K562 (cell line): ENCODE measurements around the gene CTIF. TPM values are rescaled to one million over a fixed set of nuclear protein-coding genes. Genes with fewer than 3 reads are reported as not detected.
A peak's percentile ranks its signal among the peaks of the same experiment; 100 is the strongest.

ENCODE experiments used
- ATAC-seq: fragments of 200-7000 bp; cut with Tn5 transposase; 3 replicates; pipeline ENCODE4 v1.9.1; 2020; ENCODE audit warnings: moderate library complexity
- BruUV-seq: library from RNA; stranded (reverse); fragments of 400-500 nt; replicated peaks from 2 replicates; lab custom pipeline; 2021; lab: Mats Ljungman, UMichigan
- CTCF ChIA-PET: fragments of 300-600 bp; formaldehyde crosslinking; extraction: SDS; loops from one replicate; lab custom pipeline; 2021; ENCODE audit warnings: low intra/inter-chr PET ratio; lab: Yijun Ruan, JAX
- POLR2A ChIA-PET: fragments of 300-600, 350-650 bp; sonication (Branson Sonifier 250); formaldehyde crosslinking; extraction: SDS; loops from one replicate; lab custom pipeline; 2021; ENCODE audit warnings: antibody characterized with exemption, inconsistent platforms; lab: Yijun Ruan, JAX
- DNase-seq, 4 experiments: peaks; one replicate each; pipeline versions ENCODE4 v3.0.0 to v3.0.0-alpha.2; 2011 to 2018; ENCODE audit warnings: low spot score in 3 of 4, mixed read lengths in 3 of 4; ENCODE audit errors: extremely low read depth in 1 of 4
- FAIRE-seq: peaks from 2 replicates; lab custom pipeline; 2011; peaks lifted over from hg19 to GRCh38; lab: Jason Lieb, UNC
- H2AFZ ChIP-seq: 2 replicates; pipeline ENCODE4 v1.6.0; 2011; ENCODE audit warnings: low read depth, low read length, control low read depth, inconsistent platforms
- H3K27ac ChIP-seq: fragments of 200-600 bp; 3 replicates; pipeline ENCODE4 v1.8.0; 2011; ENCODE audit warnings: low read depth, mild to moderate bottlenecking, control low read depth, inconsistent platforms, low read length, moderate library complexity, mixed read lengths; ENCODE audit errors: extremely low read depth
- H3K27me3 ChIP-seq, 2 experiments: fragments of 300-600 bp in 1 of 2; 2 replicates in 1 of 2; 3 replicates in 1 of 2; pipeline versions ENCODE4 v1.6.0 to v1.8.0; 2011; ENCODE audit warnings: inconsistent platforms in 2 of 2, low read length in 2 of 2, mild to moderate bottlenecking in 1 of 2, mixed read lengths in 1 of 2, moderate library complexity in 1 of 2; ENCODE audit not compliant: control insufficient read depth in 2 of 2, insufficient read depth in 2 of 2
- H3K36me3 ChIP-seq: fragments of 300-600 bp; 3 replicates; pipeline ENCODE4 v1.8.0; 2011; ENCODE audit warnings: mild to moderate bottlenecking, low read length, inconsistent platforms; ENCODE audit not compliant: control insufficient read depth, insufficient read depth
- H3K4me1 ChIP-seq, 2 experiments: fragments of 200-600 bp in 1 of 2; replicated peaks in 1 of 2; 2 replicates in 1 of 2; 3 replicates in 1 of 2; pipeline versions ENCODE4 v1.5.1 to v1.8.0; 2011; ENCODE audit warnings: inconsistent platforms in 2 of 2, low read length in 2 of 2, mild to moderate bottlenecking in 1 of 2, mixed read lengths in 1 of 2, moderate library complexity in 1 of 2; ENCODE audit not compliant: control insufficient read depth in 2 of 2, insufficient read depth in 2 of 2
- H3K4me2 ChIP-seq: 2 replicates; pipeline ENCODE4 v1.6.1; 2011; ENCODE audit warnings: low read length, control low read depth, inconsistent platforms, mixed read lengths; ENCODE audit not compliant: insufficient read depth
- H3K4me3 ChIP-seq: fragments of 200-600 bp; sonication (generic), shearing (Covaris generic); 2 replicates; pipeline ENCODE4 v1.5.1; 2016; ENCODE audit warnings: control low read depth, inconsistent platforms
- H3K79me2 ChIP-seq: fragments of 200-600 bp; 3 replicates; pipeline ENCODE4 v1.8.0; 2011; ENCODE audit warnings: low read length, inconsistent platforms; ENCODE audit not compliant: control insufficient read depth, insufficient read depth
- H3K9ac ChIP-seq, 2 experiments: 2 replicates each; pipeline versions ENCODE4 v1.6.0 to v1.6.1; 2011; ENCODE audit warnings: low read depth in 2 of 2, low read length in 2 of 2, control low read depth in 1 of 2, inconsistent platforms in 1 of 2, mild to moderate bottlenecking in 1 of 2, mixed read lengths in 1 of 2; ENCODE audit not compliant: insufficient read depth in 1 of 2
- H3K9me1 ChIP-seq: one replicate; pipeline ENCODE4 v1.6.0; 2011; ENCODE audit warnings: inconsistent platforms, mild to moderate bottlenecking, low read length, moderate library complexity; ENCODE audit not compliant: control insufficient read depth, insufficient read depth
- H3K9me3 ChIP-seq: replicated peaks from 2 replicates; pipeline ENCODE4 v1.5.1; 2011; ENCODE audit warnings: low read depth, low read length, inconsistent platforms; ENCODE audit not compliant: control insufficient read depth, insufficient read depth
- H4K20me1 ChIP-seq: replicated peaks from 2 replicates; pipeline ENCODE4 v1.6.1; 2011; ENCODE audit warnings: low read length, inconsistent platforms, mixed read lengths; ENCODE audit not compliant: control insufficient read depth, insufficient read depth
- CHD4 ChIP-seq: fragments of 200-600 bp; sonication (generic); IDR thresholded peaks from 3 replicates; pipeline ENCODE4 v1.6.1; 2012; ENCODE audit warnings: low read depth, mild to moderate bottlenecking, mixed read lengths, low read length, inconsistent platforms; ENCODE audit not compliant: insufficient read depth, insufficient replicate concordance, poor library complexity, severe bottlenecking
- HDAC6 ChIP-seq: IDR thresholded peaks from 2 replicates; pipeline ENCODE4 v1.6.1; 2012; ENCODE audit warnings: low read depth, mild to moderate bottlenecking, control low read depth, inconsistent platforms, low read length, moderate library complexity
- POLR2H ChIP-seq: IDR thresholded peaks from 2 replicates; pipeline ENCODE4 v1.6.1; 2016; ENCODE audit warnings: missing genetic modification characterization, low read depth, mild to moderate bottlenecking, control low read depth, missing compliant biosample characterization, moderate library complexity
- ZNF274 ChIP-seq: IDR thresholded peaks from 2 replicates; pipeline ENCODE4 v1.6.1; 2011; ENCODE audit warnings: low read depth, mild to moderate bottlenecking, low read length, moderate library complexity, borderline replicate concordance
- ZNF507 ChIP-seq: conservative IDR thresholded peaks from 2 replicates; pipeline ENCODE4 v1.6.1; 2017; ENCODE audit warnings: missing genetic modification characterization, missing compliant biosample characterization
- WGBS: fragments of 100-300 bp; shearing (Covaris generic); methylation state at CpG from one replicate; pipeline ENCODE4 v1.1.6; 2016; ENCODE audit warnings: low coverage, mixed read lengths; ENCODE audit not compliant: insufficient coverage; ENCODE audit errors: missing lambda C conversion rate; 5-methylcytosine and 5-hydroxymethylcytosine counted together
- in situ Hi-C: fragments of 300-500 bp; cut with MboI; formaldehyde crosslinking; loops from 4 replicates; pipeline ENCODE4 v1.15.0; 2018; ENCODE audit warnings: inconsistent platforms, mixed read lengths
- intact Hi-C: fragments of 100-400 bp; cut with micrococcal nuclease; formaldehyde crosslinking; loops from 2 replicates; pipeline ENCODE4 v1.14.2; 2022
- polyA plus RNA-seq, 8 experiments: library from polyadenylated mRNA; depleted of rRNA in 4 of 8; stranded (reverse) in 5 of 8; unstranded in 3 of 8; fragments of >200 nt; fragmentation: Nextera tagmentation in 2 of 8; fragmentation: Illumina TruSeq in 1 of 8; extraction: Ambion mirVana in 2 of 8; extraction: Trizol in 1 of 8; gene quantifications; 2 replicates each; pipeline versions ENCODE4 v1.2.1 to v1.2.3, GENCODE V29; 2011 to 2014; ENCODE audit warnings: inconsistent platforms in 1 of 8, missing spikeins in 1 of 8
- total RNA-seq, 7 experiments: library from RNA; depleted of rRNA in 6 of 7; stranded (reverse); fragments of >200 nt in 6 of 7; fragmentation: Illumina TruSeq in 2 of 7; extraction: Trizol in 2 of 7; gene quantifications; 2 replicates each; pipeline versions ENCODE4 v1.2.1 to v1.2.3, GENCODE V29; 2011 to 2021; ENCODE audit warnings: low replicate concordance in 1 of 7
- TF ChIP-seq, protein P1 (sequence below), 2 experiments: fragments of 450-650 bp; conservative IDR thresholded peaks; 2 replicates each; pipeline ENCODE4 v1.6.1; 2017; ENCODE audit warnings: mild to moderate bottlenecking in 2 of 2, moderate library complexity in 2 of 2
- TF ChIP-seq, protein P2 (sequence below): fragments of 150-350 bp; IDR thresholded peaks from 2 replicates; pipeline ENCODE4 v1.6.1; 2014; ENCODE audit warnings: low read depth, mild to moderate bottlenecking, low read length, borderline replicate concordance

The CTIF gene
- total and polyA plus RNA-seq, 9 of the 15 experiments (the other 6 are each of a cell fraction or from before 2014, with no cell fraction given): 0.17 to 11.5 (median 2.2) TPM

DNA sequence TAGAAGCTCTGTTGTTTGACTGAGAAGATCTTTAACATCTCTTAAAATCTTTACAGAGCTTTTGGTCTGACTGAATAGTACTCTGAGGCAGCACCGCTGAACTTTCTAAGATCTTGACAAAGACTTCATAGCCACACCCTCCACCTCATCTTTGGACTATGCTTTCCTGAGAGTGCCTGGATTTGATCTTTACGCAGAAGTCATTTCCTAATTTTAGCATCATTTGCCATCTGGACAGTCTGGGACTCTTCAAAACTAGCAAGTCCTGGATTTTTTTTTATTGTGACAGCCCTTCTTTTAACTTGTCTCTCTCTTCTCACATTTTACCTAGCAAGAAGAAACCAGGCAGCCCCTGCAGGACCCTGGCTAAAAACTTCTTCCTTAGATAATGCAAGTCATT, 188.8 kb downstream of the CTIF start:
- TF ChIP-seq CHD4: no peak
- peak; percentile 46; the same call in 1 of the 2 replicates for TF ChIP-seq POLR2H (tag)
- H3K4me3 ChIP-seq: no peak overlapping the region
- H4K20me1 ChIP-seq: no peaks in the 10 kb centered on the region
- ATAC-seq: no peak
- H3K36me3 ChIP-seq: no peaks in the 10 kb centered on the region
- FAIRE-seq: no peak
- CTCF ChIA-PET: no interaction called here
- intact Hi-C loops: no loop called here
- no peaks in the 10 kb centered on the region for H3K79me2 ChIP-seq
- POLR2A ChIA-PET: no interaction called here
- WGBS: 42% methylated on average over 2 of the region's 2 CpGs
- in situ Hi-C loops: no loop called here
- no TSS peak for BruUV-seq
- no peak overlapping the region for H3K4me2 ChIP-seq
- no peaks in the 10 kb centered on the region for H3K9me1 ChIP-seq
- H3K9ac ChIP-seq: no peak overlapping the region
- no peak for DNase-seq
- peak overlapping the region; percentile 42; the same call in 1 of the 3 replicates for H3K27ac ChIP-seq
- no peaks in the 10 kb centered on the region for H3K9me3 ChIP-seq
- no peaks in the 10 kb centered on the region for H3K27me3 ChIP-seq
- peaks cover 0 to 2% of the 10 kb centered on the region in 2 experiments; a peak in 2 of 5 replicates for H3K4me1 ChIP-seq
- H2AFZ ChIP-seq: no peak overlapping the region

DNA sequence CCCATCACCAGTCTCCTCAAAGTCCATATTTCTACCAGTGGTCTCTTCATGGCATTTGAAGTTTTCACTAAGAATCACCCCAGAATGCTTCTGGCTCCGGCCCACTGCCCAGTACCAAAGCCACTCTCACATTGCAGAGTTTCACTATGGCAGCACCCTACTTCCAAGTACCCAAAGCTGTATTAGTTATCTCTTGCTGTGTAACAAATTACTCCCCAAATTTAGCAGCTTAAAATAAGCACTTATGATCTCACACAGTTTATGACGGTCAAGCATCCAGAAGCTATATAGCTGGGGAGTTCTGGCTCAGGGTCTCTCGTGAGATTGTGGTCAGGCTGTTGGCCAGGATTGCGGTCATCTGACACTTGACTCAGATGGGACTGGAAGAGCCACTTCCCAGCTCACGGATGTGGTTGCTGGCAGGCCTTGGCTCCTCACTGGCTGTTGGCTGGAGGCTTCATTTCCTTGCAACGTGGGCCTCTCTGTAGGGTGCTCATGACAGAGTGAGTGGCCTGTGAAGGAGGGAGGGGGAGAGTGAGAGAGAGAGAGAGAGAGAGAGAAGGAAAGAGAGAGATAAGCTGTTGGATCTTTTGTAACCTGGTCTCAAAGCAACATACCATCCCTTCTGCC, 189.5 kb downstream of the CTIF start:
- in situ Hi-C loops: no loop called here
- FAIRE-seq (no peak), ATAC-seq (peak; percentile 24; the same call in 1 of the 3 replicates), DNase-seq (peak in 1 of 4 experiments; percentile 23)
- Histone ChIP-seq H3K4me1 (peaks cover 0 to 9% of the 10 kb centered on the region in 2 experiments; a peak in 3 of 5 replicates), H3K36me3 (no peaks in the 10 kb centered on the region), H3K9me1 (no peaks in the 10 kb centered on the region), H4K20me1 (no peaks in the 10 kb centered on the region), H3K4me2 (no peak overlapping the region), H3K27ac (no peak overlapping the region), H3K9me3 (no peaks in the 10 kb centered on the region), H3K4me3 (no peak overlapping the region), H3K79me2 (no peaks in the 10 kb centered on the region), H3K27me3 (no peaks in the 10 kb centered on the region), H2AFZ (no peak overlapping the region), H3K9ac (no peak overlapping the region)
- ChIA-PET CTCF (no interaction called here), POLR2A (no interaction called here)
- intact Hi-C loops: no loop called here
- BruUV-seq: no TSS peak
- WGBS: 21% methylated on average over 5 of the region's 6 CpGs
- TF ChIP-seq ZNF274 (no peak), ZNF507 (tag) (no peak), HDAC6 (no peak)
- TF ChIP-seq, protein P1, sequence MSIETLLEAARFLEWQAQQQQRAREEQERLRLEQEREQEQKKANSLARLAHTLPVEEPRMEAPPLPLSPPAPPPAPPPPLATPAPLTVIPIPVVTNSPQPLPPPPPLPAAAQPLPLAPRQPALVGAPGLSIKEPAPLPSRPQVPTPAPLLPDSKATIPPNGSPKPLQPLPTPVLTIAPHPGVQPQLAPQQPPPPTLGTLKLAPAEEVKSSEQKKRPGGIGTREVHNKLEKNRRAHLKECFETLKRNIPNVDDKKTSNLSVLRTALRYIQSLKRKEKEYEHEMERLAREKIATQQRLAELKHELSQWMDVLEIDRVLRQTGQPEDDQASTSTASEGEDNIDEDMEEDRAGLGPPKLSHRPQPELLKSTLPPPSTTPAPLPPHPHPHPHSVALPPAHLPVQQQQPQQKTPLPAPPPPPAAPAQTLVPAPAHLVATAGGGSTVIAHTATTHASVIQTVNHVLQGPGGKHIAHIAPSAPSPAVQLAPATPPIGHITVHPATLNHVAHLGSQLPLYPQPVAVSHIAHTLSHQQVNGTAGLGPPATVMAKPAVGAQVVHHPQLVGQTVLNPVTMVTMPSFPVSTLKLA (conservative IDR thresholded peaks at IDR 0.05): no peak
- TF ChIP-seq, protein P2, sequence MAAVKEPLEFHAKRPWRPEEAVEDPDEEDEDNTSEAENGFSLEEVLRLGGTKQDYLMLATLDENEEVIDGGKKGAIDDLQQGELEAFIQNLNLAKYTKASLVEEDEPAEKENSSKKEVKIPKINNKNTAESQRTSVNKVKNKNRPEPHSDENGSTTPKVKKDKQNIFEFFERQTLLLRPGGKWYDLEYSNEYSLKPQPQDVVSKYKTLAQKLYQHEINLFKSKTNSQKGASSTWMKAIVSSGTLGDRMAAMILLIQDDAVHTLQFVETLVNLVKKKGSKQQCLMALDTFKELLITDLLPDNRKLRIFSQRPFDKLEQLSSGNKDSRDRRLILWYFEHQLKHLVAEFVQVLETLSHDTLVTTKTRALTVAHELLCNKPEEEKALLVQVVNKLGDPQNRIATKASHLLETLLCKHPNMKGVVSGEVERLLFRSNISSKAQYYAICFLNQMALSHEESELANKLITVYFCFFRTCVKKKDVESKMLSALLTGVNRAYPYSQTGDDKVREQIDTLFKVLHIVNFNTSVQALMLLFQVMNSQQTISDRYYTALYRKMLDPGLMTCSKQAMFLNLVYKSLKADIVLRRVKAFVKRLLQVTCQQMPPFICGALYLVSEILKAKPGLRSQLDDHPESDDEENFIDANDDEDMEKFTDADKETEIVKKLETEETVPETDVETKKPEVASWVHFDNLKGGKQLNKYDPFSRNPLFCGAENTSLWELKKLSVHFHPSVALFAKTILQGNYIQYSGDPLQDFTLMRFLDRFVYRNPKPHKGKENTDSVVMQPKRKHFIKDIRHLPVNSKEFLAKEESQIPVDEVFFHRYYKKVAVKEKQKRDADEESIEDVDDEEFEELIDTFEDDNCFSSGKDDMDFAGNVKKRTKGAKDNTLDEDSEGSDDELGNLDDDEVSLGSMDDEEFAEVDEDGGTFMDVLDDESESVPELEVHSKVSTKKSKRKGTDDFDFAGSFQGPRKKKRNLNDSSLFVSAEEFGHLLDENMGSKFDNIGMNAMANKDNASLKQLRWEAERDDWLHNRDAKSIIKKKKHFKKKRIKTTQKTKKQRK: no peak
